D341Med (cell line): Measurements from ENCODE around the gene CDK4.

Experiments used
- DNase-seq: peaks from one replicate; pipeline ENCODE4 v3.0.0; 2012; ENCODE audit warnings: low spot score

The CDK4 gene

GRCh38 chr12:57771873-57772428 is 19.8 kb upstream of the CDK4 start, which contains the start of gene METTL1:
METTL1 (minus strand) TSS chr12:57772105; CDS start chr12:57772083, 22 bp downstream.
- peak; percentile 92 for DNase-seq

DNA sequence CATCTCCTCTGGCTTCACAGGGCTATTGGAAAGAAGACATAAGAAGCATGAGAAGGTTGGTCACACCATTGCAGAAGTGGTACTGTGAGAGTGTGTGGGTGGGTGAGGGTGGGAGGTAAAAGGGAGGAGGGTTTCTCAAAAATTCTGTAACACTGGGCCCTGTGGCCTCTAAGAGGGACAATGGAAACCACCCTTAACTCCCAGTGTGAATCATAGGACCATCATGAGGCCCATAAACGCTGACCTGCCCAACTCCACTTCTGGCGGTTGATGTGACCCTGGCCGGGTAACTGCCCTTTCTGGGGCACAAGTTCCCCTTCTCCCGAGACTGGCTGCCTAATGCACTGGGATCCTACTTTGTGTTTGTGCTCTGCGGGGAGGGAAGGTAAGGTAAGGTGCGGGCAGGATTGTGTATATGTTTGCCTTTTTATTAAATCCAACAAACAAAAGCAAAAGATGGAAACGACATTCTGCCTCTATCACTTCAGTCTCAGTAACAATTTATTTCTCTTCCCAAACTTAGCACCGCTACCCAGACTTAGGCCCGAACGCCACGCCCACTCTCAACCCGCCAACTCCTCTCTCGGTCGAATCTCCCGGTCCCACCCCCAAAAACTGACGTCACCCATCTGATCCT is 19.2 kb upstream of the CDK4 start:
- DNase-seq: peak; percentile 87

GRCh38 chr12:57770734-57771133 is 18.6 kb upstream of the CDK4 start:
- DNase-seq: no peak

DNA sequence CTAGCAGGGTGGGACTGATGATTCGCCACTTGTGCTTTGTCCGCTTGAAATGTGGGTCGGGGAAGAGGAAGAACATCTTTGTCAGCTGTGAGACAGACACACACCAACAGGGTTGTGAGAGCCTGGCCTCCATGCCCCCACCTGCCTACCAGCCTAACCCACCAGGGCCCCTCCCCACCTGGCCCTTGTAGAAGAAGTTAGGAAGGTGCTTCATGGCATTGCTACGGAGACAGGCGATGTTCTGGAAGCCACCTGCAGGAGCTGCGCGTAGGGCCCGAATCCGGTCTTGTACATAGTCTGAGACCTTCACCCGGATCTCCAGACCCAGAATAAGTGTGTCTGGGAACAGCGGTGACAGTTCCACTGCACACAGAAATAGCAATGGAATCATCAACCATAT is 17.5 kb upstream of the CDK4 start:
- DNase-seq: no peak

- no peak for DNase-seq
Measured at GRCh38 chr12:57767876-57768275, 15.8 kb upstream of the CDK4 start.

DNA sequence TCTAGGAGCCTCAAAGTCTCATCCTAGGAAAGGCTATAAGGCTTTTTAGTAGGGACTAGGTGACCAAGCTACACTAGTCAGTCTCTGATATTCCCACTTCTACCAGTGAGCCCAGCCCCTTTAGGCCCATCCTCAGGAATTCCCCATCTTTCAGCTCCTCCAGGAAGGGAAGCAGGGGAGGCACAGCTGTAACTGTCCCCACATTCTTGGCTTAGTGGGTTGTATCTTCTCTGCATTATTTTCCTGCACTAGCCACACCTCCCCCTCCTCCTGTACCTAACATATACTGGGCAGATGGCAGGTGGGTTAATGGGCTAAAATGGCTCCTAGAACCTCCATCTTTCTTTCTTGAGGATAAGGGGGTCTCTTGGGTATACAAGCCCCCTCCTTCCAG is 15.2 kb upstream of the CDK4 start:
- no peak for DNase-seq

DNA sequence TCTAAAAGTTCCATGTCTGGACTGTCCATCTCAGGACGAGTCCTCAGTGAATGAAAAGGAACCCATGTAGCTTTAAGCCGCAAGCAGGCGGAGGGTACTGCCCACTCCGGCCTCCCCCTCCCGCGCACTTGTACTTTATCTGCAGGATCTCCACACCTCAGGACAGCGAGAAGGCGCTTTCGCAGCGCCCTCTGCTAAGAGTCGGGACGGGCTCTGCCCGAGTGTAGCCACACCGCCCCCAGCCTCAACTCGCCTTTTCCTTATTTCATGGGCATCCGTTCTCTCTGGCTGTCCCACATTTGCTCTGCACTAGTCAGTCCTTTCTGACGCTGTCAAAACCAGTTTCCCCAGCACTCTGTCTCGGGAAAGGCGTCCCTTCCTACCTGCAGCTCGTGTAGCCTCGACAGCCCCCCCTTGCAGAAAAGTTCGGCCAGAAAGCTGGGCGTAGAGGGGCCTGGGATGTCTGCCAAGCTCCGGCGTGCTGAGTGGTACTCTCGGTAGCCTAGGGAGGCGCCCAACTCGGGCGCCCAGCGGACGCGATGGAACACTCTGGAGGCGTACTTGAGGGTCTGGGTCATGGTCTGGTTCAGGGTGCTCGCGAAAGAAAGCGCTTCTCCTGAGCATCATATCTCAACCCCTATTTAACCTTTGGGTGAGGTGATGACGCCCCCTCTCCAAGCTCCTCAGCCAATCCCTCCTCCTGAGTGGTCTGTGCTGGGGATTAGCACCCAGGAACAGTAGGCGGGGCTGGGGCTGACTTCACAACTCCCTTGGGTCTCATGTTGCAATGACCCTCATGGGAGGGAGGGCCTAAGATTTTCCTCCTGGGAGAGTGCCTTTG is 14.6 kb upstream of the CDK4 start, which contains the start of gene CYP27B1:
Gene CYP27B1, minus strand, starts transcription at position 615 of the 841 bp plus-strand sequence. Its CDS starts 37 bp downstream, at position 578.
- DNase-seq: peak; percentile 87

- no peak for DNase-seq
Measured at GRCh38 chr12:57765698-57766463, 13.8 kb upstream of the CDK4 start.

DNA sequence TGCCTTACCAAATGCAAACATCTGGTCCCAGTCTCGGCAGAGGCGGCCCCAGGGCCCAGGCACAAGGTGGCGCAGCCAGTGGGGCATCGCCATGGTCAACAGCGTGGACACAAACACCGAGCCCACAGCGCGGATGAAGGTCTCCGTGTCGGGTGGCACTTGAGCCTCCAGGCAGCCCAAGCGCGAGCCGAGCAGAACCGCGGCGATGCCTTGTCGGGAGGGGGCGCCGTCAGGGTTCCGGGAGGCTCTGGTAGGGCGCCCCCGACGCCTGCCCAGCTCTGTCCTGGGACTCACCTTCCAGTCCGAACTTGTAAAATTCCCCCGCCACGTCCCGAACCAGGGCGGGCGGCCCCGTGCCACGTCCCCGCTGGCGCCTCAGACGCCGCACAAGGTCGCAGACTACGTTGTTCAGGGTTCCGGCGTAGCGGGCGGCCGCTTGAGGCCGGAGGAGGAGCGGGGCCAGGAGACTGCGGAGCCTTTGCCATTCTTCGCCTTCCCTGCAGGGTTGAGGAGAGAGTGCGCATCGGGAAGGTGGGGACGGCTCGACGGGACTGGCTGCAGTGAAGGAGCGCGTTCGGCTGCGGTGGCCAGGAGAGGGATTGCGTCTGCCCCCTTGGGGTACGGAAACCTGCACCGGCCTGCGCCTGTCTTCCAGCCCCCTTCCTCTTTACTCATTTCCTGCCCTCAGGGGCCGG is 13.0 kb upstream of the CDK4 start:
- DNase-seq: no peak

GRCh38 chr12:57764662-57765002 is 12.5 kb upstream of the CDK4 start:
- DNase-seq: no peak

GRCh38 chr12:57763881-57764661 is 12.0 kb upstream of the CDK4 start:
- DNase-seq: no peak

DNA sequence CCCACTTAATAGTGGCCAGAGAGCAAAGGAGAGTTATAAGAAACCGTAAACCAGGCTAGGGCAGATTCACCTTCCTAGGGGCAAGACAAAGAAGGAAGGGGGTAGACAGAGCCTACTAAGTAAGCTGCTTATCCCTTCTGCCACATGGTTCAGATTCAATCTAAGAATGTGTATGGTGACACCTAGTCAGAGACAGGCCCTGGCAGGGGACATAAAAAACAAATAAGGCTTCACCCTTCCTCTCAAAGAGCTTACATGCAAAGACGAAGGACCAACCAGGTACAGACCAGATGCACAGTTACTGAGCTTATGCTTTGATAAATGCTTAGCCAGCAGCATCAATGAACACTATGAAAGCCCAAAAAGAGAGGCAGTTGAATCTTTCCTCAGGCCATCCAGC is 10.4 kb upstream of the CDK4 start:
- peak; percentile 53 for DNase-seq

DNA sequence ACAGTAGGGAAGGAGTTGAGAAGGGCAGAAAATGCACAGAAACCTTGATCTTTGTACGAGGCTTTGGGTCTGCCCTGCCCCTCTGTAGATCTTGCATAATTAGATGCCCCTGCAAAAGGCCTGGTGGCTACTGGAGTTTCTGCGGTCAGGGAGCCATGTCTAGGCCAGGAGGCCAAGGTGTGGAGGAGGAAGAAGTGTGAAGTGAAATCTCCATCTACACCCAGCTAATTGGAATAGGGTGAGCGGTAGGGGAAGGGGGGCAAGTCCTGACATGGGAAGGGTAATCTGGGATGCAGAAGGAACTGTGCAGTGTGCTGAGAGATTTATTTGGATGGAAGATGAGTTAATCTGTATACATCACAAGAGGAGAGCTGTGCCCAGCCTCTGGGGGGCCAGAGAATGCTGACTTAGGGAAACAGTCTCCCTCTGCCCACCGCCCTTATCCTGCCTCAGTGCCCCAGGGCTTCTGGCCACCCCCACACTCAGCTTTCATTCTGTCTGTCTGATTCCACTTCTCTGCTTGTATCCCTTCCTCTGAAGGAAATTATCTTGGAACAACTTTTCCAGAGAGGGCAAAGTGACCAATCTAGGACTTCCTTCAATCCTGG is 9.4 kb upstream of the CDK4 start:
- no peak for DNase-seq

- DNase-seq: no peak
Measured at GRCh38 chr12:57760347-57760982, 8.4 kb upstream of the CDK4 start.

GRCh38 chr12:57759360-57759980 is 7.4 kb upstream of the CDK4 start:
- DNase-seq: peak; percentile 54

GRCh38 chr12:57758552-57759359 is 6.6 kb upstream of the CDK4 start:
- DNase-seq: no peak

DNA sequence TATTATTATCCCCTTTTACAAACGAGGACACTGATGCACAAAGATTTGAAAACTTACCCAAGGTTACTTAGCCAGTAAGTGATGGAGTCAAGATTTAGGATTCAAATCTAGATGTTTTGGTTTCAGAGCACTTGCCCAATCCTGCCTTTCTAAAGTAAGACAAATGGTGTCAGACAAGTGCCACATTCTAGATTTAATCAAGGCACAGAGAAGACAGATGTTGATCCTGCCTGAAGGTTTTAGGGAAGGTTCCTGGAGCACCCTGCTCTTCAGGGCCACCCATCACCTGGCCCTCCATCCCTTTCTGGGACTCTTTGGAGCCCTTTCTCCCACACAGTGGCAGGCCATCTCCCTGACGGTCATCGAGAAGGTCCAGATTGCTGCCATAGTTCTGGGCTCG is 5.7 kb upstream of the CDK4 start:
- no peak for DNase-seq

GRCh38 chr12:57756406-57757341 is 4.6 kb upstream of the CDK4 start:
- peak; percentile 88 for DNase-seq
